GM18868 (cell line): ENCODE results near the gene TCOF1.

Source experiments
- ATAC-seq: cut with Tn5 transposase; IDR thresholded peaks from one replicate; pipeline ENCODE4 v1.9.1; 2021; ENCODE audit warnings: mild to moderate bottlenecking, moderate library complexity; ENCODE audit not compliant: unreplicated experiment

The TCOF1 gene

GRCh38 chr5:150401376-150402228 is 44.1 kb downstream of the TCOF1 start:
- no peak for ATAC-seq

GRCh38 chr5:150402229-150402773 is 44.8 kb downstream of the TCOF1 start:
- no peak for ATAC-seq

GRCh38 chr5:150402901-150403342 is 45.4 kb downstream of the TCOF1 start:
- no peak for ATAC-seq

GRCh38 chr5:150404121-150404520 is 46.6 kb downstream of the TCOF1 start:
- no peak for ATAC-seq

- no peak for ATAC-seq
These were observed 47.0 kb downstream of the TCOF1 start for GRCh38 chr5:150404535-150404934.

GRCh38 chr5:150404941-150405816 is 47.7 kb downstream of the TCOF1 start:
- ATAC-seq = no peak

GRCh38 chr5:150406103-150406722 is 48.7 kb downstream of the TCOF1 start:
- no peak for ATAC-seq

GRCh38 chr5:150406723-150407095 is 49.2 kb downstream of the TCOF1 start:
- ATAC-seq = no peak

GRCh38 chr5:150407096-150407720 is 49.7 kb downstream of the TCOF1 start:
- ATAC-seq = no peak

- no peak for ATAC-seq
These were observed 50.9 kb downstream of the TCOF1 start for GRCh38 chr5:150408231-150408943.

GRCh38 chr5:150409638-150410523 is 52.4 kb downstream of the TCOF1 start:
- peak; percentile 32 for ATAC-seq

- no peak for ATAC-seq
These were observed 53.2 kb downstream of the TCOF1 start for GRCh38 chr5:150410524-150411244.

- no peak for ATAC-seq
These were observed 53.9 kb downstream of the TCOF1 start for GRCh38 chr5:150411245-150411979.

GRCh38 chr5:150412319-150413175 is 55.0 kb downstream of the TCOF1 start, which contains the start of gene CD74:
Gene CD74, minus strand, starts transcription at chr5:150412910. Its CDS starts 161 bp downstream, at chr5:150412749.
- ATAC-seq = peak; percentile 73

- ATAC-seq = no peak
These were observed 55.8 kb downstream of the TCOF1 start for GRCh38 chr5:150413176-150413901.
